K562 (cell line): ENCODE results near the gene TBC1D2B.

Experiments
- BHLHE40 ChIP-seq: IDR thresholded peaks from 2 replicates; pipeline ENCODE4 v1.6.1; 2011; ENCODE audit warnings: low read length, improper control_type of control experiment
- BRF2 ChIP-seq: IDR thresholded peaks from 3 replicates; pipeline ENCODE4 v1.6.1; 2011; ENCODE audit warnings: borderline replicate concordance, mild to moderate bottlenecking; ENCODE audit not compliant: insufficient read length, insufficient read depth
- CHD7 ChIP-seq: fragments of 200-600 bp; sonication (generic); IDR thresholded peaks from one replicate; pipeline ENCODE4 v1.6.1; 2012; ENCODE audit warnings: mild to moderate bottlenecking, low read depth, low read length, inconsistent platforms
- ELK1 ChIP-seq: sonication (generic); formaldehyde crosslinking; IDR thresholded peaks from 2 replicates; pipeline ENCODE4 v1.8.1; 2022; ENCODE audit warnings: missing genetic modification reagents
- FOXJ3 ChIP-seq: sonication (generic); formaldehyde crosslinking; IDR thresholded peaks from 2 replicates; pipeline ENCODE4 v1.4.0; 2020; ENCODE audit warnings: mild to moderate bottlenecking, missing genetic modification reagents
- POLR2A ChIP-seq: fragments of 450-650 bp; conservative IDR thresholded peaks from 2 replicates; pipeline ENCODE4 v1.6.1; 2016
- ZNF12 ChIP-seq: sonication (generic); formaldehyde crosslinking; IDR thresholded peaks from 2 replicates; pipeline ENCODE4 v1.4.0; 2020; ENCODE audit warnings: mild to moderate bottlenecking, missing genetic modification reagents
- ZNF274 ChIP-seq: IDR thresholded peaks from 2 replicates; pipeline ENCODE4 v1.6.1; 2011; ENCODE audit warnings: low read depth, mild to moderate bottlenecking, low read length, moderate library complexity, borderline replicate concordance
- ZNF318 ChIP-seq, 2 experiments: fragments of 450-650 bp; IDR thresholded peaks; 2 replicates each; pipeline ENCODE4 v1.6.1; 2016; ENCODE audit warnings: mild to moderate bottlenecking in 2 of 2, borderline replicate concordance in 1 of 2, low read depth in 1 of 2, moderate library complexity in 1 of 2
- ZNF780A ChIP-seq: fragments of 250-450 bp; sonication (Bioruptor Pico); IDR thresholded peaks from 2 replicates; pipeline ENCODE4 v1.5.0; 2021; ENCODE audit warnings: mild to moderate bottlenecking

GRCh38 chr15:78075490-78076230 lies 1.9 kb downstream of the TBC1D2B start:
- TF ChIP-seq ZNF318 (IDR thresholded peaks at IDR 0.05; ENCODE audit: borderline replicate concordance in 1 of 2, low read depth in 1 of 2) (no peak), BRF2 (no peak), BHLHE40 (no peak), FOXJ3 (no peak), ELK1 (CRISPR knock-in tag) (no peak), ZNF780A (CRISPR knock-in tag) (no peak), ZNF274 (no peak), POLR2A (no peak), CHD7 (no peak), ZNF12 (CRISPR knock-in tag) (no peak)
